Activated CD8-positive, alpha-beta memory T cell treated with anti-CD3 and anti-CD28 coated beads for 48 hours (primary cell): ENCODE measurements around the gene CTNS.

Source experiments
- DNase-seq, 3 experiments: peaks; one replicate each; pipeline ENCODE4 v3.0.0-alpha.2; 2020; ENCODE audit warnings: low read depth in 2 of 3, low spot score in 2 of 3

CTNS gene

DNA sequence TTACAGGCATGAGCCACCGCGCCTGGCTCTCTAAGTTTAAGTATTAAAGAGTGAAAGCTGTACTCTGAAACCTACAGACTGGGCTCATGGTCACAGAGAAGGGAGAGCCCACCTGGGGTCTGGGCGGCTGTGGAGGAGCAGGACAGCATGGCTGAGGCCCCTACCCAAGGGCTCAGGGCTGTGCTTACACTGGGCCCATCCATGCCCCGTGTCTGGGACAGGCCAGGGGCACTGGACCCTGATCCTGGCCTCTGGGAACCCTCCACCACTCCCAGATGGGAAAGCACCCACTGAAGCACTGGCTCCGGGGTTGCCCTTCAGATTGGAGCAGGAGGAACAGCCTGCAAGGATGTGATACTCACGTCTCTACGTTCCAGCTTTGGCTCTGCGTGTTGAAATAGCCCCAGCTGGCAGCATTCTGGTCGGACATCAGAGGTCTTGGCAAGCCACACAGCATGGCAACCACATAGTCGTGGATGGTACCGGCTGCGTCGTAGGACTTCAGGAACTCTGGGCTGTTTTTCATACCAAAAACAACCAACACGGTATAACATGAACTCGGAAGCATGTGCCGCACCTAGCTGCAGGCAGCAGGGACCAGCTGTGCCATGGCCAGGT lies 13.5 kb upstream of the CTNS start:
- DNase-seq: no peak

DNA sequence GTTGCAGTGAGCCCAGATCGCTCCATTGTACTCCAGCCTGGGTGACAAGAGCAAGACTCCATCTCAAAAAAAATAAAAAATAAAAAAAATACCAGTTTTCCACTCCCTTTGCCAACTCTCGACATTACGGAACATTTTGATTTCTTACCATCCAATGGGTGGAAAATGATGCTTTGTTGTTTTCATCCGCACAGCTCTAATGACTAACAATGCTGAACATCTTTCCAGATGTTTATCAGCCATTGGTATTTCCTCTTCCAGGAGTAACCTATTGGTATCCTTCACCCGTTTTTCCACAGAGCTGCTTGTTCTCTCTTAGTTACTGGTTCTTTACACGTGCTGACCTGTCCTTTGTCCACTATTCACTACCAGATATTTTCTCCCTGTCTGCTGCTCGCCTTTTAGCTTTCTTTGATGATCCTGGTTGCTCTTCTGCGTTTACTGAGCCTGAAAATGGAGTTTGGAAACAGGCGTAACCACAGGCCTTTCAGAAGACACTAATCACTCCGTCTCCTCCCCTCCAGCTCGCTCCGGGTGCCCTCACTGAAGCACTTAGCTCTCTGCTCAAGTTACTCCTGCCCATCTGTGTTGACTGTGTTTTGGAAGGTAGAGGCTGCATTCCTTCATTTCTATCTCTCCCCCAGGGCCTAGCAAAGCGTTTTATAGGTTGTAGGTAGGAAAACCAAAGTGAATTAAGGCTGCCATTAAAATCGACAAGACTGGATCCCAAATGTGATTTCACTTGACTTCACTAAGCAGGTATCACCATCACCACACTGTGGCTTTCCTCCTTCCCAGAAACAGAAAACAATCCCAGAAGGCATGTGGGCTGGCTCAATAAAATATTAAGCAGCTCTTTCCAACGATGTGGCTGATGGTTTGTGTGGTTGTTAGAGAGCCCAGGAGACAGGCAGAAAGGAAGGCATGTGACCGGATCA lies 9.5 kb upstream of the CTNS start:
- DNase-seq: no peak

DNA sequence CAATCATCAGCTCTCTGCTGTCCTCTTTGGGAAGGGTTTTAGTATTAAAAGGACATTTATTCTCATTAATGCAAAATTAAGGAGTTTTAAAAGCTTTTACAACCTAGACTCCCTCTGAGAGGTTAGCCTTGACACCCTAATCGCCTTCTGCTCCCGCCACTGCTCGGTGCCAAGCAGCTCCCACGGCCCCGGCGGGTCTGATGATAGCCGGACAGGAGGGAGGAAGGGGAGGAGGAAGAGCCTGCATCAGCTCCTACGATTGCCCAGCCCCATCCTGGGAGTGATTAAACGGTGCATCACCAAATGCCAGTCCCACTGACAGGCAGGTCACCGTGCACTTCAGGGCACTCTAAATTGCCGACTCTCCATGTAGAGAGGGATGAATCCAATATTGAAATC lies 8.8 kb upstream of the CTNS start:
- DNase-seq: no peak

DNA sequence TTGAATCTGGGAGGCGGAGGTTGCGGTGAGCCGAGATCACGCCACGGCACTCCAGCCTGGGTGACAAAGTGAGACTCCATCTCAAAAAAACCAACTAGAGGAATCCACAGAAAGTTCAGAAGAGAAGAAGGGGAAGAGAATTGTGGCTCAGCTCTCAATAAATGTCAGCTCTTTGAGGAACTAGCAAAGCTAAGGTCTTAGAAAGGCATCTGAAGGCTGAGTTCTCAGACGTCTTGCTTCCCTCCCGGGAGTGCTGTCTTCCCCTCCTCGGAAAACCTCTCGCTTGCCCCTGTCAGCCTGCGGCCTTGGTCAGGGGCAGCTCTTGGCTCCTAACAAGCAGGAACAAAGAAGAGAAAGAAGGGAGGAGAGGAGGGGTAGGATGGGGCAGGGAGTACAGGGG lies 5.8 kb upstream of the CTNS start:
- DNase-seq: no peak

DNA sequence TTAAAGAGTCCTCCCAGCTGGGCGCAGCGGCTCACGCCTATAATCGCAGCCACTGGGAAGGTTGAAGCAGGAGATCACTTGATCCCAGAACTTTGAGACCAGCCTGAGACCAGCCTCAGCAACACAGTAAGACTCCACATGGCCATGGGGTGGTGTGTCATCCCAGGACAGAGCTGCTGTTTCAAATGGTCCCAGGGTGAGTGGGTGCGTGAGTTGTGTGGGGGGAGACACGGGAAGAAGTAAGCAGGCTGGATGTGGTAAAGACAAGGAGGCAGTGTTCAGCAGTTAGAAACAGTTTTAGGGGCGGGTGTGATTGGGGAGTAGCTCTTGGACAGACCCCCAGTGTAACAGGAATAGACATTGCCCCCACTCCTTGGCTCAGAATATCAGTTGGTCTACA lies 4.3 kb upstream of the CTNS start:
- DNase-seq: no peak

DNA sequence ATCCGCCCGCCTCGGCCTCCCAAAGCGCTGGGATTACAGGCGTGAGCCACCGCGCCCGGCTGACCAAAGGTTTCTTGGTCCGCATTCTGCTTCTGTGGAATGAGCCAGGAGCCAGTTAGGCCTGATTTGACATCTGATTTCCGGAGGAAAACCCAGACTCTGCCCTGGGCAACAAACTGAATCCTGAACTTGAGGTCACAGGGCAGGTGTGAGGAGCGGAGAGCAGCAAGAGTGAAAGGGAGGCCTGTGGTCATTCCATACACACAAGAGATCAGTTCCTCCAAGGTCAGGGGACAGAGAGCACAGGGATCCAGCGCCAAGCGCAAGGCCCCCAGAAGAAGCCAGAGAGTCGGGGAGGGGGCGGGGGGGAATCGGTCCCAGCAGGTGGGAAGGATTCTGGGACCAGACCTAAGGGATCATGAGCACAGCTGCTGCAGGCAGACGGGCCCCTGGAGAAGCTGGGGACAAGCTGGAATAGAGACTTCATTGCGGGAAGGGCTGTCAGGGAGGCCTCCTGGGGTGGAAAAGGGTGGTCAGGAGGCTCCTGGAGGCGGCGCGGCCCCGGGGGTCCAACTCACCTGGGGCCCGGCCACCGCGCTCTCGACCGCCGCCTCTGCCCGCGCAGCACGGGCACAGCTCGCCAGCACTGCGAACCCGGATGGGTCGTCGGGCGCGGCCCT lies 946 bp upstream of the CTNS start:
- peak in 1 of 3 experiments; percentile 16 for DNase-seq

DNA sequence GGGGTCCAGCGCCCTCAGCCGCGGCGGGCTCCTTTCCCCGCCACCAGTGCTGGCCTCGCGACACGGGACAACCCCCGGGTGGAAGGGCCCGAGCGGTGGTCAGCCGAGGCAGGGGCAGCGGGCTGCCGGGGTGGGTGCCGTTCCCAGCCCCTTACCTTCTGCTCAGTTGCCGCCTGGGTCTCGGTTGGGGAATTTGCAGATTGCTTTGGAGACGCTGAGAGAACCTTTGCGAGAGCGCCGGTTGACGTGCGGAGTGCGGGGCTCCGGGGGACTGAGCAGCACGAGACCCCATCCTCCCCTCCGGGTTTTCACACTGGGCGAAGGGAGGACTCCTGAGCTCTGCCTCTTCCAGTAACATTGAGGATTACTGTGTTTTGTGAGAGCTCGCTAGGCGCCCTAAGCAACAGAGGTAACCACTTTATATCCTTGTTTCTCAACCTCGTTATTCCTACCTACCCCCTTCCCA lies 381 bp downstream of the CTNS start:
- no peak for DNase-seq

DNA sequence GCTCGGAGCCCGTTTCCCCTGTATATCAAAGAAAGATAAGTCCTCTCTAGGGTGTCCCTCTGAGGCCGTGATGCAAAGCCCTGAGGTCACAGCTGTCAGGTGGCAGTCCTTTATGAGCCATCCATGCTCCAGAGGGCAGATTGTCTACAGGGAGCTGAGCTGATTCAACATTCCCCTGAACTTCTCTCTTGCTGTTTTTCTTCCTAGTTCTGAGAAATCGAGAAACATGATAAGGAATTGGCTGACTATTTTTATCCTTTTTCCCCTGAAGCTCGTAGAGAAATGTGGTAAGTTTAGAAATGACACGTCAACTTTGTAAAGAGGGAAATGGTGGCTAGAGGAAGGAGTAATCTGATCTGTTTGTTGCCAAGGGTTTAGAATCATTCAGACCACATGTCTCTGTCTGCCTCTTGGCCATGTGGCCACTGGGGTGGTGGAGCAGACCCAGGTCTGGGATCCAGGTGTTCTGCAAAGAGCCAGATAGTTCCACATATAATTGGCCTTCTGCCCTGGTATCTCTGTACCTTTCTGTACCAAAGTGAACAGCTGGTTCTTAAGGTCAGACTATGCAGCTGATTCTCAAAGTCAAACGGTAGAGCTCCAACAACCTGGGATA lies 3.5 kb downstream of the CTNS start:
- peak in 1 of 3 experiments; percentile 23 for DNase-seq

DNA sequence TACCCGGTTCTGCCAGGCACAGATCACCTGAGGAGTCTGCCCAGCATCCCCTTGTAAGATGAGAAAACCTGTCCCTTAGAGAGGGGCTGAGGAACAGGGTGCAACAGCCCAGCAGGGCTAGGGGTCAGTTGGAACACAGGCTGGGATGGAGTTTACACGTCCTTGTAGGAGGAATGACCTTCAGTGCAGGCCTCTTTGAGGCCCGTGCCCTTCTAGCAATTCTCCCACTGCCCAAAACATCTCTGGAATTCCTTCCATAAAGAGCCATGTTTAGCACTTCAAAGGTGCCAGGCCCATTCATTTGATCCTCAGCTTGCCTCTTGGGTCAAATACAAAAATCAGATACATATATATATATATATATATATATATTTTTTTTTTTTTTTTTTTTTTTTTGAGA lies 4.5 kb downstream of the CTNS start:
- no peak for DNase-seq

DNA sequence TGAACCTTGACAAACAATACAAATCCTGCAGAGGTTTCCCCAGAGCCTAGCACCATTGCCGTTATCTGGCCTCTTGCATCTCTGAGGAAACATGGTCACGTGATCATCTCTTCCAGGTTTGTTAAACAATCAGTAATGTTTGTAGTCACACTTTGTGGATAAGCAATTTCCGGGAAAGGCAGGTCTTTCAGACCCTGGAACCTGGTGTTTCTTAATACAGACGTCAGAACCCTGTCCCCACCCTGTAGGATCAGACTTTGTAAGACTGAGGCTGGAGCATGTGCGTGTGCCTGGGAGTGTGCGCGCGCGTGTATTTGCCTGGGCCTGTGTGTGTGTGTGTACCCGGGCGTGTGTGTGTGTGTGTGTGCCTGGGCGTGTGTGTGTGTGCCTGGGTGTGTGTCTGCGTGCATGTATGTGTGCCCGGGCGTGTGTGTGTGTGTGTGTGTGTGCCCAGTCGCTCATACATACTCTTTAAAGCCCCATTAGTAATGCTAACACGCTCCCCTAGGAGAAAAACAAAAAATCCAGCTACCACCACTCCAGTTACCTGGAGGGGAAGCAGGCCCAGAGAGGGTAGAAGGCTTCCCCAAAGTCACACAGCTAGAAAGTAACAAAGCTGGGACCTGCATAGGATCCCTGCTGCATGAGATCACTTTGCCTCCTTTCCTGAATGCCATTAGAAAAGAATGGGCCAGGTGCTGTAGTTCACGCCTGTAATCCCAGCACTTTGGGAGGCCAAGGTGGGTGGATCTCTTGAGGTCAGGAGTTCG lies 5.3 kb downstream of the CTNS start:
- no peak for DNase-seq

DNA sequence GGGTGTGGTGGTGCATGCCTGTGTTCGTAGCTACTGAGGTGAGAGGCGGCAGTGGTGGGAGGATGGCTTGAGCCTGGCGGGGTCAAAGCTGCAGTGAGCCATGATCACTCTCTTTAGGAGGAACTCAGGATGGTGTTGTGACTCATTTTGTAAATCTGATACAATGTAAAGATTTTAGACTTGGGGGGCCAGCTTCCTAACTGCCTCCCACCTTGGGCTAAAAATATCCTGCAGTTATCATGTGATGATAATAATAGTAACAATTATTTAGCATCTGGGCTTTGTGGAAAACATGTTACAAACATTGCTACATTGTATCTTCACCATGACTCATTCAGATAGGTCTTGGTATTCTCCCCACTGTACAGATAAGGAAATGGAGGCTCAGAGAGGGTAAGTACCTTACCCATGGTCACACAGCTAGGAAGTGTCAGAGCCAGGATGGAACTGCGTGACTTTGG lies 7.4 kb downstream of the CTNS start:
- DNase-seq: no peak

DNA sequence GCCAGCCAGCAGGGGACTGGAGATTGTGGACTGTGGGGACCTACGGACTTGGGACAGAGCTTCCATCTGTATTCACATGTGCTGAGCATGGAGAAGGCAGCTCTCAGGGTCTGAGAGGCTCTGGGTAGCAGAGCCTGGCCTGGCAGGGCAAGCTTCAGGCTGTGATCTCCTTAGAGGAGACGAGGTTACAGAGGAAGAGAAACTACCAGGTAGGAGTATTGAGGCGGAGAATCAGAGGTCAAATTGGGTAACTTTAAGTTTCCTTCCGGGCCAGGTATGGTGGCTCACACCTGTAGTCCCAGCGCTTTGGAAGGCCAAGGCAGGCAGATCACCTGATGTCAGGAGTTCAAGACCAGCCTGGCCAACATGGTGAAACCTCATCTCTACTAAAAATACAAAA lies 8.8 kb downstream of the CTNS start:
- DNase-seq: no peak

DNA sequence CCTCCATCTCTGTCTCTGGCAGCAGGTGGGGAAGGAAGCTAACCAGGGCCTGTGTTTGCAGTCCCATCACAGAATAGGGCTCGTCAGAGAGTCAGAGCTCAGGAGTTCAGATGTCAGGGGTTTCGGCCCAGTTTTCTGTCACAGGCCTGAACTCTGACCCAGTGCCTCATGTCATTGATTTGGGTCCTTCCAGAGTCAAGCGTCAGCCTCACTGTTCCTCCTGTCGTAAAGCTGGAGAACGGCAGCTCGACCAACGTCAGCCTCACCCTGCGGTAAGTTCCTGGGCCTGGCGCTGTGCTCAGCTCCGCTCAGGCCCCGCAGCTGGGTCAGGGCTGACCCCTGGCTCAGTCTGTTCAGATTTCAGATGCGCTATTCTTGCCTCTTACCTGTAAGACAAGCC lies 10.7 kb downstream of the CTNS start:
- DNase-seq: no peak

DNA sequence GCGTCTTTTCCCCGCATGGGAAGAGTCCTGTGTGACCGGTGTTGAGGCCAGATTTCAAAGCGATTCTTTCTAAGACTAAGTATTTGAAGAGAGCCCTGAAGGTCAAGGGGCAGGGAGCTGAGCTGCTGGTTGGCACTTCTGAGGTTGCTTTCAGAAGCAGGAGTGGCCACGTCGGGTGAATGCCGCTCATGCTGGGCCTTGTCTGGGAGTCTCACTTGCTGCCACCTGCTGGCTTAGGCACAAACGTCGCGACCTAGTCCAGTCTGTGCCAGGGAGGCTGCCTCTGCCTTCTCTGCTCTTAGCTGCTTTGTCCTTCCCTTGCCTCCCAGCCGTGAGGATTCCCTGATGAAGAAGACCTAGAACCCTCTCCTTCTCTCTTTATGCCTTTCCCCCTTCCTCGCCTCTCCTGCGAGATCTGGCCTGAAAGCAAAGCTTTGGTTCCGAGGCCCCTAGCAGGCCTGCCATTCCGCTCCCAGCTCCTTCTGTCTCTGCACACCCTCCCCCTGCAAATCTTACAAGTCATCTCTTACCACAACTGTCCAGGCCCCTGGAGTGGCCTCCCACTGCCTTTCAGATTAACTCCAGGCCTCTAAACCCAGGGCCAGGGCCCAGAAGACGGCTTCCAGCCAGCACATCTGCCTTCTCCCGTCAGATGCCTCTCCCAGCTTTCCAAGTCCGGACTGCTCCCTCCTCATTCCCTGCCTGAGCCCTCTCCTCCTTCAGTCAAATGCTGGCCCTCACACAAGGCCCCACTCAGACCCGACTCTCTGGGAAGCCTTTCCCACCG lies 11.4 kb downstream of the CTNS start:
- no peak for DNase-seq

DNA sequence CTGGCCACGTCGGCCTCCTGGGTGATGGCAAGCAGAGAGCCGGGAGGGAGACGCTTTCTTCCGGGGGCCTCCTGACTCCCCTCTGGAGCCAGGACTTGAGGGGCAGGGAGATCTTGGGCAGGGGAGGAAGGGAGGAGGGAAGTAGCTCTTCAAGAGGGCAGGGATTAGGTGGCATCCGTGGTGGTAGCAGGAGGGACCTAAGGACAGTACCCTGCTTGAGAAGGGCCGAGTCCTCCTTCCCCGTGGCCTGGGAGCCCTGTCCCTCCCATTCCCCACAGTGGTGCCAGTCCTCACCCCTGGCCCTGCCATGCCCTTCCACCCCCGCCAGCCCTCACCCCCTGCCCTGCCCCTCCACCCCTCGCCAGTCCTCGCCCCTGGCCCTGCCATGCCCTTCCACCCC lies 19.2 kb downstream of the CTNS start:
- no peak for DNase-seq

DNA sequence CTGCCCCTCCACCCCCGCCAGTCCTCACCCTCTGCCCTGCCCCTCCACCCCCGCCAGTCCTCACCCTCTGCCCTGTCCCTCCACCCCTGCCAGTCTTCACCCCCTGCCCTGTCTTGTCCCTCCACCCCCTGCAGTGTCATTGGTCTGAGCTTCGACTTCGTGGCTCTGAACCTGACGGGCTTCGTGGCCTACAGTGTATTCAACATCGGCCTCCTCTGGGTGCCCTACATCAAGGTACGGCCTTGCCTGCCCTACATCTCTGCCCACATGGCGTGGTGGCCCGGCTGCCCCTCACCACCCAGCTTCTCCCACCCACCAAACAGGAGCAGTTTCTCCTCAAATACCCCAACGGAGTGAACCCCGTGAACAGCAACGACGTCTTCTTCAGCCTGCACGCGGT lies 19.8 kb downstream of the CTNS start:
- DNase-seq: no peak

DNA sequence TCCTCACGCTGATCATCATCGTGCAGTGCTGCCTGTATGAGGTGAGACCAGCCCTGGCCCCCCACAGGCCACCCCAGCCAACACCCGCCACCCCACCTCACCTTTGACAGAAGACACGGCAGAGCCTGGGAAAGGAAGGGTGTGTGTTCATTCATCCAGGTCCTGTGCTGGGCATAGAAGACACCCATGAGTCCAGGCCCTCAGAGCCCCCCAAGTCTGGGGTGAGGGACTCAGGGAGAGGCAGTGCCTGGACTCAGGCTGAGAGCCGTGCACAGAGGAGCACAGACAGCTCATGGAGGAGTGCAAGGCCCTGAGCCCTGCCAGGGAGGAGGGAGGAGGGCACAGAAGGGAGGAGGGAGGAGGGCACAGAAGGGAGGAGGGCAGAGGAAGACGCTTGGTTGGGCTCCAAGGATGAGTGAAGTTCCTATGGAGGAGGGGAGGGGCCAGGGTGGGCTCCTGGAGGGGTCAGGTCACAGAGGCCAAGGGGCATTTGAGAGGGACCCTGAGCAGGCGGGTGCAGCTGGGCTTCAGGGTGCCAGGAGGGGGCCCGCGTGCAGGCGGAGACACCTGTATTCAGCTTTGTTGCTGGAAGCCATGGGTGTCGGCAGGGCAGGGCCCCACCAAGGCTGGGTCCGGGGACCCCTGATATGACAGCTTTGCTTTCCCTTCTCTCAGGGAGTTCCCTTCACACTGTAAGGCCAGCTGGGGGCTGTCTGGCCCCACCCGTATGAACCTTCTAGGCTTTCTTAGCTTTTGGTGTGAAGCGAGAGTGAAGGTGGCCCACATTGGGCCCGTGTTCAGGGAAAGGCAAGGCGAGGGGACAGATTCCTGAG lies 20.4 kb downstream of the CTNS start:
- DNase-seq: no peak

DNA sequence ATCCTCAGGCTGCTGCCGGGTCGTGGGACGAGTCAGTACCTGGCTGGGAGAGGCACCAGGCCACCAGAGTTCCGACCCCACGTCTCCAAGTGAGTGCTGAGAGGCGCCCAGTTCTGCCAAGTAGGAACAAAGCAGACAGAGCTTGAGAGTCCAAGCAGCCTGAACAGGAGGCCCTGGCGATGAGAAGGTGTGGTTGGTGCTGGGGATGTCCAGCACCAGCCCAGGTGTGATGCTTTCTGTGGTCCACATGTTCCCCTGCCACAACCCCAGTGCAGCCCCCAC lies 21.0 kb downstream of the CTNS start:
- DNase-seq: no peak
